ENCODE results near the gene CA7.
"Not testable (repeated sequence)": the region's sequence is repeated elsewhere in the genome, so short reads cannot be mapped to it uniquely, and the experiment has no call there.

CA7 gene

DNA sequence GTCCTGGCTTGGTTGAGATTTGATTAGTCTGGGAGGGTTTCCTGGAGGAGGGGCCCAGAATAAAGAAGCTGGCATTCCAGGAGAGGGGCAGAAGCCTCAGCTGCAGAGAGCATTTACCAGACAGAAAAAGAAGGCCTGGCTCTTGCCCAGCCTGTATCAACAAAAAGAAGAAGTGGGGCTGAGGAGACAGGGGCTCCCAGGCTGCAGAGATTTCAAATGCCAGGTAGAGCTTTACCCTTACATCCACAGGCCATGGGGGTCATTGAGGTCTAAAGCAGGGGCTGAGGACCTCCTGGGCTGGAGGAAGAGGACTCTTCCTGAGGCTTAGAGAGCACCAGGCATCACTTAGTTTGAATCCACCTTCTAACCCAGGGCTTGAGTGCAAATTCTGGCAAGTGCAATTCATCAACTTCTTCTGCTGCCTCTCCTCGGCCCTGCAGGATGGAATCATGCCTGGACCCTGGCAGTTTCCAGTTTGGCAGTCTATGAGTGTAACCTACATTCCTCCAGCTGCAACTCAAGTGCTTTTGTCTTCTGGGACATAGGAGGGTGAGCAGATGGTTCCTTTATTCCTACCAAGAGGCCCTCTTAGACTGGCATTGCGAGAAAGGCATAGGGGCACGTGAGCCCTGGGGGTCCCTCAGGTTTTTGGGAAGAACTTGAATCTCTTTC lies 15.3 kb downstream of the CA7 start:
- TF ChIP-seq, protein P1, sequence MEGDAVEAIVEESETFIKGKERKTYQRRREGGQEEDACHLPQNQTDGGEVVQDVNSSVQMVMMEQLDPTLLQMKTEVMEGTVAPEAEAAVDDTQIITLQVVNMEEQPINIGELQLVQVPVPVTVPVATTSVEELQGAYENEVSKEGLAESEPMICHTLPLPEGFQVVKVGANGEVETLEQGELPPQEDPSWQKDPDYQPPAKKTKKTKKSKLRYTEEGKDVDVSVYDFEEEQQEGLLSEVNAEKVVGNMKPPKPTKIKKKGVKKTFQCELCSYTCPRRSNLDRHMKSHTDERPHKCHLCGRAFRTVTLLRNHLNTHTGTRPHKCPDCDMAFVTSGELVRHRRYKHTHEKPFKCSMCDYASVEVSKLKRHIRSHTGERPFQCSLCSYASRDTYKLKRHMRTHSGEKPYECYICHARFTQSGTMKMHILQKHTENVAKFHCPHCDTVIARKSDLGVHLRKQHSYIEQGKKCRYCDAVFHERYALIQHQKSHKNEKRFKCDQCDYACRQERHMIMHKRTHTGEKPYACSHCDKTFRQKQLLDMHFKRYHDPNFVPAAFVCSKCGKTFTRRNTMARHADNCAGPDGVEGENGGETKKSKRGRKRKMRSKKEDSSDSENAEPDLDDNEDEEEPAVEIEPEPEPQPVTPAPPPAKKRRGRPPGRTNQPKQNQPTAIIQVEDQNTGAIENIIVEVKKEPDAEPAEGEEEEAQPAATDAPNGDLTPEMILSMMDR (IDR thresholded peaks at IDR 0.05; ENCODE audit: control extremely low read depth, extremely low read depth, low read depth, missing control alignments) = no peak
- POLR2A ChIA-PET = interaction anchor here (0.7 kb wide), 1 partner anchor 52 kb away, joined by 5 read pairs; no protein-coding TSS in a partner anchor
- CTCF ChIA-PET = interaction anchor here (0.8 to 6.7 kb wide), 10 partner anchors 9 to 453 kb away, joined by 3 to 33 read pairs (median 4); partner anchors contain the start of gene NAE1
- DNase-seq (ENCODE audit: extremely low spot score) = no peak

DNA sequence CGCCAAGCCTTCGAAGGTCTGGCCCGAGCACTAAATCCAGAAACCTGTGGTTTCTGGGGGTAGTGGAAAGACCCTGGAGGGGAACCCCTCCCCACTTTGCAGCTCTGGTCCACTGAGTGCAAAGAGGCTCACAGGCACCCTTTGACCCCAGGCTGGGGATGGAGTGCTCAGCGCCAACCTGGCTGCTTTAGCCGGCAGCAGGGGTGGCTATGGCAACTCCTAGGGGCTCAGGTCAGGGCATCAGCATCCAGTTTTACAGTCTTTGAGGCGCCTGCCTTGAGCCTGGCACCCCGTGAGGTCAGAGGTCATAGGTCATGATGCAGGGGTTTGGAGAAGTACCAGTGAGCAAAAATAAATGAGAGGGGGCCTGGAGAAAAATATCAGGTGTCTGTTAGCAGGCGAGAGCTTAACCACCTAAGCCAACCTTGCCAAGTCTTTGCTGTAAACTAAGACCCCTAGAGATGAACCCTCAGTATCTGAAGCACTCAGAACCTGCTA lies 17.9 kb downstream of the CA7 start:
- ChIA-PET POLR2A (no interaction called here), CTCF (interaction anchor here (1.4 to 6.7 kb wide), 3 partner anchors 10 to 31 kb away, joined by 4 to 33 read pairs (median 16); partner anchors contain the start of gene NAE1)
- no peak for DNase-seq (ENCODE audit: extremely low spot score)
- TF ChIP-seq, protein P1 (IDR thresholded peaks at IDR 0.05; ENCODE audit: control extremely low read depth, extremely low read depth, low read depth, missing control alignments) = no peak

DNA sequence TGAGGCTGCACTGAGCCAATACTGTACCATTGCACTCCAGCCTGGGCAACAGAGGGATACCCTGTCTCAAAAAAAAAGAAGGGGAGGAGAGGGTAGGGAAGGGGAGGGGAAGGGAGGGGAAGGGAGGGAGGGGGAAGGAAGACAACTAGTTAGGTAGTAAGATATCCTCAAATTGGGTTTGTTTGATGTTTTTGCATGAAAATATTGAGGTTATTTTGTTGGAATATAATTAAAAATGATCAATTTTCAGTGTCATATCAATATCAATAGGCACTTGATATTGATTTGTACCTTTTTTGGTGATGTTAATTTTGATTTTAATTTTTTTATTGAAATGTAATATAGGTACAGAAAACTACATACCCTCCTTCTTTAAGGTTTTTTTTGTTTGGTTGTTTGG lies 19.5 kb downstream of the CA7 start:
- ChIA-PET POLR2A (no interaction called here), CTCF (interaction anchor here (1.0 to 6.7 kb wide), 5 partner anchors 9 to 212 kb away, joined by 3 to 33 read pairs (median 4); partner anchors contain the start of gene NAE1)
- DNase-seq (ENCODE audit: extremely low spot score) = no peak
- TF ChIP-seq, protein P1 (IDR thresholded peaks at IDR 0.05; ENCODE audit: control extremely low read depth, extremely low read depth, low read depth, missing control alignments) = no peak

DNA sequence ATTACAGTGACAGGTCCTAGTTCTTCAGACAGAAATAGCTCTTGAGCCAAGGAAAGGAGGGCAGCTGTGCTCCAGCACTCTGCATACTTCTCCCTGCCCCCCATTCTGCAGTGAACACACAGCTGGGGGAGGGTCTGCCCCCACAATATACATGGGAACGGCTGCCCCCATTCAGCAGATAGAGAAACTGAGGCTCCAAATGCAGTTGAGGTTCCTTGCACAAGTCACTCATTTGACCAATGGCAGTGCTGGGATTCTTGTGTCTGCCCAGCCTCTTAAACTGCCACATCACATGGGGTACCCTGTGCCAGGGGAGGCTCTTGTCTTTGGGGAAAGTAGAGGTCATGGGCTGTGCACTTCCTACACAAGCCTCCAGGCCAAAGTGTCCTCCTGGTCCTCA lies 25.2 kb downstream of the CA7 start:
- TF ChIP-seq, protein P1 (IDR thresholded peaks at IDR 0.05; ENCODE audit: control extremely low read depth, extremely low read depth, low read depth, missing control alignments) = no peak
- CTCF ChIA-PET = interaction anchor here (0.6 to 7.5 kb wide), 12 partner anchors 10 to 299 kb away, joined by 3 to 176 read pairs (median 10); partner anchors contain the start of genes CA7, NAE1 and PDP2
- POLR2A ChIA-PET = no interaction called here
- DNase-seq (ENCODE audit: extremely low spot score) = peak; percentile 1

DNA sequence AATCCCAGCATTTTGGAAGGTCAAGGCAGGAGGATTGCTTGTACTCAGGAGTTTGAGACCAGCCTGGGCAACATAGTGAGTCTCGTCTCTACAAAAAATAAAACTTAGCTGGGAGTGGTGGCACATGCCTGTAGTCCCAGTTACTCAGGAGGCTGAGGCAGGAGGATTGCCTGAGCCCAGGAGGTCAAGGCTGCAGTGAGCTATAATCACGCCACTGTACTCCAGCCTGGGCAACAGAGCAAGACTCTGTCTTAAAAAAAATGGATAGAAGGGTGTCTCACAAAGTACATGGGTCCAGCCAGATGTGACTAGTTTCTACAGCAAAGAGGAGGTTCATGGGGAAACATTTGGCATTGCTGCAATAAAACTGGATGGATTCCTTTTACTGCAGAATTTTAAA lies 27.1 kb downstream of the CA7 start:
- DNase-seq (ENCODE audit: extremely low spot score); POLR2A ChIA-PET: not testable (repeated sequence)
- CTCF ChIA-PET = interaction anchor here (0.7 to 7.5 kb wide), 7 partner anchors 8 to 301 kb away, joined by 3 to 176 read pairs (median 7); partner anchors contain the start of genes CA7, NAE1 and PDP2

DNA sequence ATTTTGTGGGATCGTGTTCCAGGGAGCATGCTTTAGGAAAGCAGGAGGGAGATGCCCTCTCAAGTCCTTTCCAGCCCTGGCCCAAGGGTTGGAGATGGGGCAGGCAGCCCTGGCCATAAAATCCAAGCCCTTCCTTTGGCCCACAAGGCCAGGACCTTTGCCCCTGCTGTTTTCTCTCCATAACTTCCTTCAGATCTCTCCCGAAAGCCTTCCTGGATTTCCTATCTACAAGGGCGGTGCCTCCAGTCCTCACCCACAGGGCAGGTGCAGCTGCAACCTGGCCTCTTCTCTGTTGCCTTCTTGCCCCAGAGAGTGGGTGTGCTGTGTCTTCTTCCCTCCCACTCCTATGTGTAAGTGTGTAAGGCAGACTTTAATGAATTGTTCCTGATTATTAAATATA lies 27.6 kb downstream of the CA7 start:
- CTCF ChIA-PET = interaction anchor here (1.2 to 7.5 kb wide), 14 partner anchors 9 to 263 kb away, joined by 3 to 176 read pairs (median 11); partner anchors contain the start of genes CA7, DYNC1LI2, NAE1 and PDP2
- POLR2A ChIA-PET = no interaction called here
- TF ChIP-seq, protein P1 (IDR thresholded peaks at IDR 0.05; ENCODE audit: control extremely low read depth, extremely low read depth, low read depth, missing control alignments) = no peak

DNA sequence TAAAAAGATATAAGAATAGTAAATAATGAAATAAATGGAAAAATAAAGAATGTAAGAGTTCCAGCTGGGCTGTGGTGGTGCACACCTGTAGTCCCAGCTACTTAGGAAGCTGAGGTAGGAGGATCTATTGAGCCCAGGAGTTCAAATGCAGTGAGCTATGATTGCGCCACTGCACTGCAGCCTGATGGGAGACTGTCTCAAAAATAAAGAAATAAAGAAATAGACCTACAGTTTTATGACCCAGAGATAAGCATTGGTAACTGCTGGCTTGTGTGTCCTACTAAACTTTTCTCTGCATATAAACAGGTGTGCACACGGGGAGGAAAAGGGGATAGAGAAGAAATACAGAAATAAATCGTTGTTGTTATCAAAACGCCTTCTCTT lies 28.3 kb downstream of the CA7 start:
- TF ChIP-seq, protein P1 (IDR thresholded peaks at IDR 0.05; ENCODE audit: control extremely low read depth, extremely low read depth, low read depth, missing control alignments) = no peak
- no peak for DNase-seq (ENCODE audit: extremely low spot score)
- ChIA-PET CTCF (interaction anchor here (0.8 to 2.3 kb wide), 30 partner anchors 9 to 528 kb away, joined by 3 to 28 read pairs (median 4); partner anchors contain the start of genes CA7, DYNC1LI2 and NAE1), POLR2A (no interaction called here)

More for the DNA sequence above, 27.6 kb downstream of the CA7 start:
- no peak for DNase-seq (ENCODE audit: extremely low spot score)

Measured in GM10248 (cell line).